SK-N-MC (cell line): Measurements from ENCODE around the gene ZSCAN5A.
"Not testable (repeated sequence)": the region's sequence is repeated elsewhere in the genome, so short reads cannot be mapped to it uniquely, and the experiment has no call there.

Source experiments
- EZH2 ChIP-seq: fragments of 200-600 bp; sonication (generic); IDR thresholded peaks from one replicate; pipeline ENCODE4 v1.6.1; 2017; ENCODE audit warnings: antibody characterized with exemption
- FOXP2 ChIP-seq: optimal IDR thresholded peaks from 2 replicates; pipeline ENCODE3; 2011; ENCODE audit warnings: mild to moderate bottlenecking, moderate library complexity; ENCODE audit not compliant: insufficient read depth; ENCODE audit errors: extremely low read length, control extremely low read depth
- POLR2AphosphoS5 ChIP-seq: IDR thresholded peaks from 2 replicates; pipeline ENCODE4 v1.6.1; 2012; ENCODE audit warnings: mild to moderate bottlenecking, low read depth, low read length, borderline replicate concordance

GRCh38 chr19:56175861-56176307 lies 138.8 kb downstream of the ZSCAN5A start, which contains the start of gene GALP:
- not testable (repeated sequence) for TF ChIP-seq EZH2, POLR2AphosphoS5, FOXP2
